GM12878 (cell line): ENCODE data around the gene C12orf43. TPM values are rescaled to one million over a fixed set of nuclear protein-coding genes. Genes with fewer than 3 reads are reported as not detected.

Experiments used
- ATAC-seq: fragments of 200-7000 bp; cut with Tn5 transposase; 3 replicates; pipeline ENCODE4 v1.9.1; 2020; ENCODE audit warnings: mild to moderate bottlenecking, moderate library complexity
- BruUV-seq: library from RNA; stranded (reverse); fragments of 400-500 nt; replicated peaks from 2 replicates; lab custom pipeline; 2021; lab: Mats Ljungman, UMichigan
- CTCF ChIA-PET: fragments of 300-600 bp; sonication (Branson Sonifier 250); formaldehyde crosslinking; extraction: SDS; loops from one replicate; lab custom pipeline; 2021; ENCODE audit warnings: inconsistent platforms; lab: Yijun Ruan, JAX
- POLR2A ChIA-PET: fragments of 350-600 bp; formaldehyde crosslinking; extraction: SDS; loops from one replicate; lab custom pipeline; 2021; ENCODE audit warnings: inconsistent platforms; lab: Charles Lee
- RAD21 ChIA-PET: fragments of 300-600 bp; sonication (Branson Sonifier 250); formaldehyde crosslinking; loops from one replicate; lab custom pipeline; 2023; ENCODE audit warnings: antibody characterized with exemption; ENCODE audit not compliant: unreplicated experiment; lab: Charles Lee
- SMC1A ChIA-PET: fragments of 300-600 bp; sonication (Branson Sonifier 250); formaldehyde crosslinking; loops from one replicate; lab custom pipeline; 2023; ENCODE audit not compliant: unreplicated experiment, uncharacterized antibody; lab: Charles Lee
- DNase-seq: peaks from one replicate; pipeline ENCODE4 v3.0.0-alpha.2; 2011; ENCODE audit warnings: low read depth, low spot score
- FAIRE-seq: peaks from 3 replicates; lab custom pipeline; 2011; peaks lifted over from hg19 to GRCh38; lab: Jason Lieb, UNC
- H2AFZ ChIP-seq: 2 replicates; pipeline ENCODE4 v1.6.0; 2011; ENCODE audit warnings: low read depth, low read length, control low read depth; ENCODE audit not compliant: control insufficient read depth
- H3K27ac ChIP-seq: 2 replicates; pipeline ENCODE4 v1.5.1; 2011; ENCODE audit warnings: control low read depth; ENCODE audit not compliant: control insufficient read depth, insufficient read depth
- H3K27me3 ChIP-seq, 2 experiments: replicated peaks in 1 of 2; 2 replicates each; pipeline versions ENCODE4 v1.6.0 to v1.6.1; 2011; ENCODE audit warnings: low read length in 1 of 2; ENCODE audit not compliant: control insufficient read depth in 2 of 2, insufficient read depth in 2 of 2
- H3K36me3 ChIP-seq, 2 experiments: 2 replicates each; pipeline ENCODE4 v1.5.1; 2011; ENCODE audit warnings: low read length in 1 of 2; ENCODE audit not compliant: control insufficient read depth in 2 of 2, insufficient read depth in 2 of 2
- H3K4me1 ChIP-seq: 2 replicates; pipeline ENCODE4 v1.6.1; 2011; ENCODE audit warnings: mild to moderate bottlenecking, low read length, moderate library complexity, mixed read lengths; ENCODE audit not compliant: control insufficient read depth, insufficient read depth
- H3K4me2 ChIP-seq: 2 replicates; pipeline ENCODE4 v1.6.0; 2011; ENCODE audit warnings: control low read depth; ENCODE audit not compliant: control insufficient read depth, insufficient read depth
- H3K4me3 ChIP-seq: fragments of 200-600 bp; sonication (generic); 2 replicates; pipeline ENCODE4 v1.5.1; 2016
- H3K79me2 ChIP-seq: 2 replicates; pipeline ENCODE4 v1.6.0; 2011; ENCODE audit warnings: low read length; ENCODE audit not compliant: control insufficient read depth, insufficient read depth
- H3K9ac ChIP-seq: 2 replicates; pipeline ENCODE4 v1.8.0; 2011; ENCODE audit warnings: low read length, control low read depth, mixed read lengths; ENCODE audit not compliant: control insufficient read depth, insufficient read depth
- H3K9me3 ChIP-seq: replicated peaks from 3 replicates; pipeline ENCODE4 v1.5.1; 2011; ENCODE audit warnings: mild to moderate bottlenecking, low read length; ENCODE audit not compliant: control insufficient read depth, insufficient read depth
- H4K20me1 ChIP-seq: 2 replicates; pipeline ENCODE4 v1.6.0; 2011; ENCODE audit not compliant: control insufficient read depth, insufficient read depth
- E4F1 ChIP-seq: fragments of 450-650 bp; IDR thresholded peaks from 2 replicates; pipeline ENCODE4 v1.6.1; 2018; ENCODE audit warnings: borderline replicate concordance, mild to moderate bottlenecking; ENCODE audit not compliant: partially characterized antibody
- RB1 ChIP-seq: fragments of 450-650 bp; formaldehyde crosslinking; IDR thresholded peaks from 2 replicates; pipeline ENCODE4 v1.6.1; 2017; ENCODE audit warnings: mild to moderate bottlenecking, borderline replicate concordance
- ZBTB33 ChIP-seq: fragments of 450-650 bp; IDR thresholded peaks from 2 replicates; pipeline ENCODE4 v1.6.1; 2017; ENCODE audit warnings: mild to moderate bottlenecking
- ZZZ3 ChIP-seq: IDR thresholded peaks from 2 replicates; pipeline ENCODE4 v1.6.1; 2011; ENCODE audit warnings: low read depth; ENCODE audit not compliant: control insufficient read depth, insufficient read length
- WGBS: methylation state at CpG from one replicate; pipeline ENCODE4 v1.1.6; 2016; ENCODE audit warnings: low lambda C conversion rate; ENCODE audit not compliant: insufficient replicate concordance, insufficient coverage; ENCODE audit errors: missing lambda C conversion rate; 5-methylcytosine and 5-hydroxymethylcytosine counted together
- in situ Hi-C: fragments of 300-500 bp; cut with MboI; formaldehyde crosslinking; loops from 9 replicates; pipeline ENCODE4 v1.14.3; 2018; ENCODE audit warnings: mixed read lengths
- intact Hi-C: fragments of 100-400 bp; cut with micrococcal nuclease; formaldehyde crosslinking; loops from one replicate; pipeline ENCODE4 v1.14.2; 2022; ENCODE audit not compliant: unreplicated experiment
- polyA plus RNA-seq, 11 experiments: library from polyadenylated mRNA; depleted of rRNA in 4 of 11; unstranded in 6 of 11; stranded (reverse) in 5 of 11; fragments of >200 nt; fragmentation: Nextera tagmentation in 4 of 11; fragmentation: Illumina TruSeq in 1 of 11; extraction: Ambion mirVana in 4 of 11; extraction: Trizol in 1 of 11; gene quantifications; 1 replicate in 1 of 11; 2 replicates in 10 of 11; pipeline versions ENCODE4 v1.2.1 to v1.2.3, GENCODE V29; 2011 to 2016; ENCODE audit warnings: inconsistent platforms in 2 of 11, missing spikeins in 2 of 11, low read depth in 1 of 11
- total RNA-seq, 4 experiments: library from RNA; depleted of rRNA in 3 of 4; stranded (reverse); fragments of >200 nt in 3 of 4; fragmentation: Illumina TruSeq in 1 of 4; extraction: Trizol in 1 of 4; gene quantifications; 2 replicates each; pipeline versions ENCODE4 v1.2.1 to v1.2.3, GENCODE V29; 2013 to 2021

The C12orf43 gene
- total and polyA plus RNA-seq, 10 of the 15 experiments (the other 5 are each of a cell fraction or from before 2014, with no cell fraction given) = 7.5 to 30.8 (median 21.3) TPM

- Histone ChIP-seq H3K79me2 (no peaks in the 10 kb centered on the region), H3K4me3 (no peak overlapping the region), H4K20me1 (no peaks in the 10 kb centered on the region), H3K36me3 (no peaks in the 10 kb centered on the region), H2AFZ (no peak overlapping the region), H3K27me3 (no peaks in the 10 kb centered on the region), H3K9me3 (no peaks in the 10 kb centered on the region)
- ChIA-PET POLR2A (interaction anchor here (0.6 kb wide), 1 partner anchor 46 kb away, joined by 5 read pairs; no protein-coding TSS in a partner anchor), SMC1A (interaction anchor here (1.3 to 3.1 kb wide), 2 partner anchors 15 to 100 kb away, joined by 3 to 16 read pairs; no protein-coding TSS in a partner anchor)
- intact Hi-C loops (no loop called here), in situ Hi-C loops (no loop called here)
- FAIRE-seq (no peak), ATAC-seq (no peak), DNase-seq (no peak)
- BruUV-seq = no TSS peak
- TF ChIP-seq E4F1 (no peak), ZZZ3 (no peak), RB1 (no peak), ZBTB33 (no peak)
- TF ChIP-seq, all 136 proteins: peak for 0
- ChIA-PET RAD21 (interaction anchor here (1.6 kb wide), 1 partner anchor 15 kb away, joined by 5 read pairs; no protein-coding TSS in a partner anchor), CTCF (interaction anchor here (1.6 to 1.8 kb wide), 2 partner anchors 15 to 159 kb away, joined by 4 to 6 read pairs; no protein-coding TSS in a partner anchor)
- Histone ChIP-seq H3K27ac (no peak overlapping the region), H3K4me1 (peaks cover 10% of the 10 kb centered on the region), H3K9ac (no peak overlapping the region), H3K4me2 (no peak overlapping the region)
- 52% methylated on average over 5 of the region's 5 CpGs for WGBS
Observed at GRCh38 chr12:120956579-120957300, 59.5 kb downstream of the C12orf43 start.
